K562 (cell line): ENCODE data around the gene SMARCA4. TPM values are rescaled to one million over a fixed set of nuclear protein-coding genes. Genes with fewer than 3 reads are reported as not detected.

Experiments used
- ARID2 ChIP-seq: fragments of 450-650 bp; IDR thresholded peaks from 2 replicates; pipeline ENCODE4 v1.6.1; 2017; ENCODE audit warnings: antibody characterized with exemption, mild to moderate bottlenecking
- CREB1 ChIP-seq, 2 experiments: sonication (generic) in 1 of 2; formaldehyde crosslinking in 1 of 2; IDR thresholded peaks; 2 replicates each; pipeline versions ENCODE4 v1.6.1 to v1.8.0; 2012 to 2022; ENCODE audit warnings: inconsistent platforms in 1 of 2, mild to moderate bottlenecking in 1 of 2, missing genetic modification reagents in 1 of 2, moderate library complexity in 1 of 2
- MECOM ChIP-seq: fragments of 250-450 bp; sonication (Bioruptor Pico); IDR thresholded peaks from 2 replicates; pipeline ENCODE4 v1.8.0; 2022; ENCODE audit warnings: inconsistent platforms
- MEF2D ChIP-seq: conservative IDR thresholded peaks from 2 replicates; pipeline ENCODE4 v1.6.1; 2016; ENCODE audit warnings: low read depth, missing genetic modification characterization, missing compliant biosample characterization
- PHTF2 ChIP-seq: fragments of 250-450 bp; sonication (Bioruptor Pico); IDR thresholded peaks from 2 replicates; pipeline ENCODE4 v1.5.0; 2021; ENCODE audit warnings: mild to moderate bottlenecking
- PML ChIP-seq: IDR thresholded peaks from 2 replicates; pipeline ENCODE4 v1.6.1; 2012; ENCODE audit warnings: low read length, inconsistent platforms
- RBM25 ChIP-seq: fragments of 200-400 bp; formaldehyde crosslinking; IDR thresholded peaks from 2 replicates; pipeline ENCODE4 v1.6.1; 2018; ENCODE audit warnings: low read length, low read depth, moderate library complexity; ENCODE audit not compliant: severe bottlenecking
- SIN3B ChIP-seq: fragments of 450-650 bp; IDR thresholded peaks from 2 replicates; pipeline ENCODE4 v1.6.1; 2017; ENCODE audit warnings: low read depth, mild to moderate bottlenecking, moderate library complexity
- SRSF3 ChIP-seq: fragments of 200-400 bp; formaldehyde crosslinking; IDR thresholded peaks from 2 replicates; pipeline ENCODE4 v1.6.1; 2016; ENCODE audit warnings: mild to moderate bottlenecking, low read length, moderate library complexity; ENCODE audit not compliant: insufficient read depth
- XRCC4 ChIP-seq: IDR thresholded peaks from one replicate; pipeline ENCODE4 v1.6.1; 2011; ENCODE audit not compliant: insufficient read depth, insufficient read length; ENCODE audit errors: extremely low read depth
- ZC3H4 ChIP-seq: sonication (generic); formaldehyde crosslinking; IDR thresholded peaks from 2 replicates; pipeline ENCODE4 v1.9.0; 2021; ENCODE audit warnings: missing genetic modification reagents, borderline replicate concordance
- ZC3H8 ChIP-seq: fragments of 450-650 bp; IDR thresholded peaks from 2 replicates; pipeline ENCODE4 v1.6.1; 2017
- ZNF778 ChIP-seq: fragments of 450-650 bp; formaldehyde crosslinking; IDR thresholded peaks from 2 replicates; pipeline ENCODE4 v1.4.0; 2020; ENCODE audit warnings: mild to moderate bottlenecking, moderate library complexity
- polyA plus RNA-seq, 8 experiments: library from polyadenylated mRNA; depleted of rRNA in 4 of 8; stranded (reverse) in 5 of 8; unstranded in 3 of 8; fragments of >200 nt; fragmentation: Nextera tagmentation in 2 of 8; fragmentation: Illumina TruSeq in 1 of 8; extraction: Ambion mirVana in 2 of 8; extraction: Trizol in 1 of 8; gene quantifications; 2 replicates each; pipeline versions ENCODE4 v1.2.1 to v1.2.3, GENCODE V29; 2011 to 2014; ENCODE audit warnings: inconsistent platforms in 1 of 8, missing spikeins in 1 of 8
- total RNA-seq, 7 experiments: library from RNA; depleted of rRNA in 6 of 7; stranded (reverse); fragments of >200 nt in 6 of 7; fragmentation: Illumina TruSeq in 2 of 7; extraction: Trizol in 2 of 7; gene quantifications; 2 replicates each; pipeline versions ENCODE4 v1.2.1 to v1.2.3, GENCODE V29; 2011 to 2021; ENCODE audit warnings: low replicate concordance in 1 of 7
- TF ChIP-seq, protein P1 (sequence below): IDR thresholded peaks from 2 replicates; pipeline ENCODE4 v1.6.1; 2012; ENCODE audit warnings: low read depth, low read length, improper control_type of control experiment, borderline replicate concordance
- TF ChIP-seq, protein P2 (sequence below): sonication (generic); formaldehyde crosslinking; IDR thresholded peaks from 2 replicates; pipeline ENCODE4 v1.5.0; 2020; ENCODE audit warnings: missing genetic modification reagents
- TF ChIP-seq, protein P3 (sequence below): fragments of 450-650 bp; IDR thresholded peaks from 2 replicates; pipeline ENCODE4 v1.6.1; 2017; ENCODE audit warnings: mild to moderate bottlenecking, moderate library complexity
- TF ChIP-seq, protein P4 (sequence below), 3 experiments: IDR thresholded peaks in 2 of 3; conservative IDR thresholded peaks in 1 of 3; 2 replicates each; pipeline ENCODE4 v1.5.1; 2011 to 2012; ENCODE audit warnings: low read length in 3 of 3, mild to moderate bottlenecking in 3 of 3, control low read depth in 2 of 3, improper control_type of control experiment in 1 of 3, inconsistent platforms in 1 of 3, low read depth in 1 of 3, mixed read lengths in 1 of 3, moderate library complexity in 1 of 3; ENCODE audit not compliant: insufficient read depth in 2 of 3
- TF ChIP-seq, protein P5 (sequence below): fragments of 450-650 bp; IDR thresholded peaks from 2 replicates; pipeline ENCODE4 v1.7.1; 2018; ENCODE audit warnings: mild to moderate bottlenecking, low read depth; ENCODE audit not compliant: partially characterized antibody

SMARCA4 gene
- total and polyA plus RNA-seq, 9 of the 15 experiments (the other 6 are each of a cell fraction or from before 2014, with no cell fraction given): 19.3 to 207 (median 52.1) TPM

DNA sequence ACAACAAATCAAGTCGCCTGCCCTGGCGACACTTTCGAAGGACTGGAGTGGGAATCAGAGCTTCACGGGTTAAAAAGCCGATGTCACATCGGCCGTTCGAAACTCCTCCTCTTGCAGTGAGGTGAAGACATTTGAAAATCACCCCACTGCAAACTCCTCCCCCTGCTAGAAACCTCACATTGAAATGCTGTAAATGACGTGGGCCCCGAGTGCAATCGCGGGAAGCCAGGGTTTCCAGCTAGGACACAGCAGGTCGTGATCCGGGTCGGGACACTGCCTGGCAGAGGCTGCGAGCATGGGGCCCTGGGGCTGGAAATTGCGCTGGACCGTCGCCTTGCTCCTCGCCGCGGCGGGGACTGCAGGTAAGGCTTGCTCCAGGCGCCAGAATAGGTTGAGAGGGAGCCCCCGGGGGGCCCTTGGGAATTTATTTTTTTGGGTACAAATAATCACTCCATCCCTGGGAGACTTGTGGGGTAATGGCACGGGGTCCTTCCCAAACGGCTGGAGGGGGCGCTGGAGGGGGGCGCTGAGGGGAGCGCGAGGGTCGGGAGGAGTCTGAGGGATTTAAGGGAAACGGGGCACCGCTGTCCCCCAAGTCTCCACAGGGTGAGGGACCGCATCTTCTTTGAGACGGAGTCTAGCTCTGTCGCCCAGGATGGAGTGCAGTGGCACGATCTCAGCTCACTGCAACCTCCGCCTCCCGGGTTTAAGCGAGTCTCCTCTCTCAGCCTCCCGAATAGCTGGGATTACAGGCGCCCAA lies 128.6 kb downstream of the SMARCA4 start, which contains the start of gene LDLR (continued):
- TF ChIP-seq SRSF3 (peak; percentile 70; the same call in 1 of the 2 replicates), PML (peak; percentile 92), RBM25 (no peak), ARID2 (no peak), ZC3H4 (no peak), MECOM (CRISPR knock-in tag) (no peak), ZNF778 (CRISPR knock-in tag) (no peak), CREB1 (IDR thresholded peaks at IDR 0.05) (peak; percentile 82), CREB1 (CRISPR knock-in tag; IDR thresholded peaks at IDR 0.05) (peak; percentile 85), MEF2D (tag) (no peak), XRCC4 (no peak), PHTF2 (no peak), ZC3H8 (no peak), SIN3B (no peak)
- TF ChIP-seq, protein P1, sequence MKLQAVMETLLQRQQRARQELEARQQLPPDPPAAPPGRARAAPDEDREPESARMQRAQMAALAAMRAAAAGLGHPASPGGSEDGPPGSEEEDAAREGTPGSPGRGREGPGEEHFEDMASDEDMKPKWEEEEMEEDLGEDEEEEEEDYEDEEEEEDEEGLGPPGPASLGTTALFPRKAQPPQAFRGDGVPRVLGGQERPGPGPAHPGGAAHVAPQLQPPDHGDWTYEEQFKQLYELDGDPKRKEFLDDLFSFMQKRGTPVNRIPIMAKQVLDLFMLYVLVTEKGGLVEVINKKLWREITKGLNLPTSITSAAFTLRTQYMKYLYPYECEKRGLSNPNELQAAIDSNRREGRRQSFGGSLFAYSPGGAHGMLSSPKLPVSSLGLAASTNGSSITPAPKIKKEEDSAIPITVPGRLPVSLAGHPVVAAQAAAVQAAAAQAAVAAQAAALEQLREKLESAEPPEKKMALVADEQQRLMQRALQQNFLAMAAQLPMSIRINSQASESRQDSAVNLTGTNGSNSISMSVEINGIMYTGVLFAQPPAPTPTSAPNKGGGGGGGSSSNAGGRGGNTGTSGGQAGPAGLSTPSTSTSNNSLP: no peak; the same call in 1 of the 2 replicates
- TF ChIP-seq, protein P2, sequence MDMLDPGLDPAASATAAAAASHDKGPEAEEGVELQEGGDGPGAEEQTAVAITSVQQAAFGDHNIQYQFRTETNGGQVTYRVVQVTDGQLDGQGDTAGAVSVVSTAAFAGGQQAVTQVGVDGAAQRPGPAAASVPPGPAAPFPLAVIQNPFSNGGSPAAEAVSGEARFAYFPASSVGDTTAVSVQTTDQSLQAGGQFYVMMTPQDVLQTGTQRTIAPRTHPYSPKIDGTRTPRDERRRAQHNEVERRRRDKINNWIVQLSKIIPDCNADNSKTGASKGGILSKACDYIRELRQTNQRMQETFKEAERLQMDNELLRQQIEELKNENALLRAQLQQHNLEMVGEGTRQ (CRISPR knock-in tag): no peak
- TF ChIP-seq, protein P3, sequence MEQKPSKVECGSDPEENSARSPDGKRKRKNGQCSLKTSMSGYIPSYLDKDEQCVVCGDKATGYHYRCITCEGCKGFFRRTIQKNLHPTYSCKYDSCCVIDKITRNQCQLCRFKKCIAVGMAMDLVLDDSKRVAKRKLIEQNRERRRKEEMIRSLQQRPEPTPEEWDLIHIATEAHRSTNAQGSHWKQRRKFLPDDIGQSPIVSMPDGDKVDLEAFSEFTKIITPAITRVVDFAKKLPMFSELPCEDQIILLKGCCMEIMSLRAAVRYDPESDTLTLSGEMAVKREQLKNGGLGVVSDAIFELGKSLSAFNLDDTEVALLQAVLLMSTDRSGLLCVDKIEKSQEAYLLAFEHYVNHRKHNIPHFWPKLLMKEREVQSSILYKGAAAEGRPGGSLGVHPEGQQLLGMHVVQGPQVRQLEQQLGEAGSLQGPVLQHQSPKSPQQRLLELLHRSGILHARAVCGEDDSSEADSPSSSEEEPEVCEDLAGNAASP: no peak
- TF ChIP-seq, protein P4, sequence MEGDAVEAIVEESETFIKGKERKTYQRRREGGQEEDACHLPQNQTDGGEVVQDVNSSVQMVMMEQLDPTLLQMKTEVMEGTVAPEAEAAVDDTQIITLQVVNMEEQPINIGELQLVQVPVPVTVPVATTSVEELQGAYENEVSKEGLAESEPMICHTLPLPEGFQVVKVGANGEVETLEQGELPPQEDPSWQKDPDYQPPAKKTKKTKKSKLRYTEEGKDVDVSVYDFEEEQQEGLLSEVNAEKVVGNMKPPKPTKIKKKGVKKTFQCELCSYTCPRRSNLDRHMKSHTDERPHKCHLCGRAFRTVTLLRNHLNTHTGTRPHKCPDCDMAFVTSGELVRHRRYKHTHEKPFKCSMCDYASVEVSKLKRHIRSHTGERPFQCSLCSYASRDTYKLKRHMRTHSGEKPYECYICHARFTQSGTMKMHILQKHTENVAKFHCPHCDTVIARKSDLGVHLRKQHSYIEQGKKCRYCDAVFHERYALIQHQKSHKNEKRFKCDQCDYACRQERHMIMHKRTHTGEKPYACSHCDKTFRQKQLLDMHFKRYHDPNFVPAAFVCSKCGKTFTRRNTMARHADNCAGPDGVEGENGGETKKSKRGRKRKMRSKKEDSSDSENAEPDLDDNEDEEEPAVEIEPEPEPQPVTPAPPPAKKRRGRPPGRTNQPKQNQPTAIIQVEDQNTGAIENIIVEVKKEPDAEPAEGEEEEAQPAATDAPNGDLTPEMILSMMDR (IDR thresholded peaks at IDR 0.05 in 2 of 3, conservative IDR thresholded peaks at IDR 0.05 in 1 of 3; ENCODE audit: insufficient read depth in 2 of 3, low read depth in 1 of 3, low read length in 3 of 3): no peak
- TF ChIP-seq, protein P5, sequence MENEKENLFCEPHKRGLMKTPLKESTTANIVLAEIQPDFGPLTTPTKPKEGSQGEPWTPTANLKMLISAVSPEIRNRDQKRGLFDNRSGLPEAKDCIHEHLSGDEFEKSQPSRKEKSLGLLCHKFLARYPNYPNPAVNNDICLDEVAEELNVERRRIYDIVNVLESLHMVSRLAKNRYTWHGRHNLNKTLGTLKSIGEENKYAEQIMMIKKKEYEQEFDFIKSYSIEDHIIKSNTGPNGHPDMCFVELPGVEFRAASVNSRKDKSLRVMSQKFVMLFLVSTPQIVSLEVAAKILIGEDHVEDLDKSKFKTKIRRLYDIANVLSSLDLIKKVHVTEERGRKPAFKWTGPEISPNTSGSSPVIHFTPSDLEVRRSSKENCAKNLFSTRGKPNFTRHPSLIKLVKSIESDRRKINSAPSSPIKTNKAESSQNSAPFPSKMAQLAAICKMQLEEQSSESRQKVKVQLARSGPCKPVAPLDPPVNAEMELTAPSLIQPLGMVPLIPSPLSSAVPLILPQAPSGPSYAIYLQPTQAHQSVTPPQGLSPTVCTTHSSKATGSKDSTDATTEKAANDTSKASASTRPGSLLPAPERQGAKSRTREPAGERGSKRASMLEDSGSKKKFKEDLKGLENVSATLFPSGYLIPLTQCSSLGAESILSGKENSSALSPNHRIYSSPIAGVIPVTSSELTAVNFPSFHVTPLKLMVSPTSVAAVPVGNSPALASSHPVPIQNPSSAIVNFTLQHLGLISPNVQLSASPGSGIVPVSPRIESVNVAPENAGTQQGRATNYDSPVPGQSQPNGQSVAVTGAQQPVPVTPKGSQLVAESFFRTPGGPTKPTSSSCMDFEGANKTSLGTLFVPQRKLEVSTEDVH: peak; percentile 67
